ENCODE measurements around the gene SCO1. TPM values are rescaled to one million over a fixed set of nuclear protein-coding genes. Genes with fewer than 3 reads are reported as not detected.
"Not testable (repeated sequence)": the region's sequence is repeated elsewhere in the genome, so short reads cannot be mapped to it uniquely, and the experiment has no call there.

The SCO1 gene
- total RNA-seq, 4 donors from 2014 or later, result 15.4 to 29.6 (median 24.1) TPM

GRCh38 chr17:10737168-10737622 lies 39.9 kb upstream of the SCO1 start:
- WGBS, 2 donors (ENCODE audit: low coverage in 1 of 2), result 17 to 22% methylated on average over 4 to 6 of the region's 6 CpGs
- peak; percentile 60 for ATAC-seq
- TF ChIP-seq EP300 (IDR thresholded peaks at IDR 0.05), result no peak
- TF ChIP-seq, protein P1, sequence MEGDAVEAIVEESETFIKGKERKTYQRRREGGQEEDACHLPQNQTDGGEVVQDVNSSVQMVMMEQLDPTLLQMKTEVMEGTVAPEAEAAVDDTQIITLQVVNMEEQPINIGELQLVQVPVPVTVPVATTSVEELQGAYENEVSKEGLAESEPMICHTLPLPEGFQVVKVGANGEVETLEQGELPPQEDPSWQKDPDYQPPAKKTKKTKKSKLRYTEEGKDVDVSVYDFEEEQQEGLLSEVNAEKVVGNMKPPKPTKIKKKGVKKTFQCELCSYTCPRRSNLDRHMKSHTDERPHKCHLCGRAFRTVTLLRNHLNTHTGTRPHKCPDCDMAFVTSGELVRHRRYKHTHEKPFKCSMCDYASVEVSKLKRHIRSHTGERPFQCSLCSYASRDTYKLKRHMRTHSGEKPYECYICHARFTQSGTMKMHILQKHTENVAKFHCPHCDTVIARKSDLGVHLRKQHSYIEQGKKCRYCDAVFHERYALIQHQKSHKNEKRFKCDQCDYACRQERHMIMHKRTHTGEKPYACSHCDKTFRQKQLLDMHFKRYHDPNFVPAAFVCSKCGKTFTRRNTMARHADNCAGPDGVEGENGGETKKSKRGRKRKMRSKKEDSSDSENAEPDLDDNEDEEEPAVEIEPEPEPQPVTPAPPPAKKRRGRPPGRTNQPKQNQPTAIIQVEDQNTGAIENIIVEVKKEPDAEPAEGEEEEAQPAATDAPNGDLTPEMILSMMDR (IDR thresholded peaks at IDR 0.05), result peak; percentile 63 to 83 (median 71)

DNA sequence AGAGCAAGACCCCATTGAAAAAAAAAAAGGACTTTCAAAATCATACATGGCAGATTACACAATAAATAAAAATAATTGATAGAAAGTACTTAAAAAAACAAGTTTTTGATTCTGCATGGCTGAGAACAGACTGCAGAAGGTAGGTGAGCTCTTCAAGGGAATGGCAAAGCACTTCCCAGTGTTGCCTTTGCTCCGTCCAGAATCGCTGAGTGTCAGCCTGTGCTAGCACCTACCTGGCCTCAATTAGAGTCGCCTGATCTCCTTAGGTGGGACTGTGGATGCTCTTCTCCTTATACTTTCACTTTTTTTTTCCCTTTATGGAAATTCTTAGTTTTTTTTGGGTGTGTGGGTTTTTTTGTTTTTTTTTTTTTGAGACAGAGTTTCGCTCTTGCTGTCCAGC lies 38.5 kb upstream of the SCO1 start:
- Histone ChIP-seq H3K27me3 (no peaks in the 10 kb centered on the region), H3K9me3 (no peaks in the 10 kb centered on the region), H3K4me3 (no peak overlapping the region), H3K4me1 (peaks cover 0 to 14% (median 0%) of the 10 kb centered on the region in 3 donors), H3K27ac (no peak overlapping the region), H3K36me3 (no peaks in the 10 kb centered on the region)
- 85 to 90% methylated on average over 3 to 4 of the region's 4 CpGs for WGBS, 2 donors (ENCODE audit: low coverage in 1 of 2)
- TF ChIP-seq POLR2AphosphoS5 (IDR thresholded peaks at IDR 0.05), result no peak
- no peak for TF ChIP-seq POLR2A (IDR thresholded peaks at IDR 0.05)
- no peak for TF ChIP-seq EP300 (IDR thresholded peaks at IDR 0.05)
- TF ChIP-seq, protein P1 (IDR thresholded peaks at IDR 0.05), result no peak
- ATAC-seq, result no peak

More at GRCh38 chr17:10737168-10737622, 39.9 kb upstream of the SCO1 start:
- no peak overlapping the region for H3K27ac ChIP-seq
- H3K4me3 ChIP-seq, result no peak overlapping the region
- peaks cover 0 to 5% (median 0%) of the 10 kb centered on the region in 3 donors for H3K4me1 ChIP-seq
- H3K9me3 ChIP-seq, result no peaks in the 10 kb centered on the region
- no peaks in the 10 kb centered on the region for H3K36me3 ChIP-seq
- H3K27me3 ChIP-seq, result no peaks in the 10 kb centered on the region

DNA sequence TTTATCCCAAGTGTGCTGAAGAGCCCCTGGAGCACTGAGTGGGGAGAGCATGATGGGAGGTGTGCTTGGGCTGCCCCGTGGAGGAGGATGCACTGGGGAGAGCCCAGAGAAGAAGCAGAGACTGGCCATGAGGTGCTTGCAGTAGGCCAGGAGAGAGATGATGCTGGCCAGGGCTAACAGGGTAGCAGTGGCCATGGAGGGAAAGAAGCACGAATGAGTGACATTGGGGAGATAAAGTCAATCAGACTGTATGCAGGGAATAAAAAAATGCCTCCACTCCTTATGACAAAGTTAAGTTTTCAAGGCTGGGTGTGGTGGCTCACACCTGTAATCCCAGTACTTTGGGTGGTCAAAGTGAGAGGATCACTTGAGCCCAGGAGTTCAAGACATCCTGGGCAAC lies 37.9 kb upstream of the SCO1 start:
- H3K4me3 ChIP-seq, result no peak overlapping the region
- no peak for ATAC-seq
- WGBS, 2 donors (ENCODE audit: low coverage in 1 of 2), result 60 to 63% methylated on average over 2 of the region's 2 CpGs

DNA sequence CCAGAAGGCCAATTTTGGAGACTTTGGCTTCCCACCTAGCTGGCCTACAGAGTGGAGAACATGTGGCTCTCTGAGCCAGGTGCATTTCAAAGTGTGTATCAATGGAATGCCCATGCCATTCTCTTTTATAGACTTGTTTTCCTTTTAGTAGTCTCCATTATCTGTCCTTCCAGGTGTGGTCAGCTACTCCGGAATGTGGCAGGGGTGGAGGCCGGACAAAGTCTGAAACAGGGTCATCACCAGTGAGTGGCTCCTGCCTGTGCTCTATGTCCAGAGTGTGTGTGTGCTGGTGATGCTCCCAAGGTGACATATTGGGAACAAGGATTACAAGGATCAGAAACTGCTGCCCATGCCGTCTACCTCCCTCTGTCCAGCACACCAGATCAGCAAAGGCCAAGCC lies 36.3 kb upstream of the SCO1 start:
- Histone ChIP-seq H3K36me3 (no peaks in the 10 kb centered on the region), H3K4me3 (no peak overlapping the region), H3K9me3 (no peaks in the 10 kb centered on the region), H3K27ac (no peak overlapping the region), H3K27me3 (no peaks in the 10 kb centered on the region), H3K4me1 (peaks cover 0 to 28% (median 0%) of the 10 kb centered on the region in 3 donors)
- no peak for ATAC-seq
- 100% methylated on average over 1 to 3 of the region's 3 CpGs for WGBS, 2 donors (ENCODE audit: low coverage in 1 of 2)
- TF ChIP-seq EP300 (IDR thresholded peaks at IDR 0.05), result no peak
- TF ChIP-seq, protein P1 (IDR thresholded peaks at IDR 0.05), result no peak
- no peak for TF ChIP-seq POLR2A (IDR thresholded peaks at IDR 0.05)
- TF ChIP-seq POLR2AphosphoS5 (IDR thresholded peaks at IDR 0.05), result no peak

More for the DNA sequence above, 37.9 kb upstream of the SCO1 start:
- H3K27me3 ChIP-seq, result no peaks in the 10 kb centered on the region
- H3K9me3 ChIP-seq, result no peaks in the 10 kb centered on the region
- TF ChIP-seq POLR2A (IDR thresholded peaks at IDR 0.05) (no peak), POLR2AphosphoS5 (IDR thresholded peaks at IDR 0.05) (no peak), EP300 (IDR thresholded peaks at IDR 0.05) (no peak)
- TF ChIP-seq, protein P1 (IDR thresholded peaks at IDR 0.05), result no peak
- H3K36me3 ChIP-seq, result no peaks in the 10 kb centered on the region
- H3K27ac ChIP-seq, result no peak overlapping the region
- peaks cover 0 to 20% (median 0%) of the 10 kb centered on the region in 3 donors for H3K4me1 ChIP-seq

- not testable (repeated sequence) for H3K36me3 ChIP-seq, H3K9me3 ChIP-seq, H3K4me3 ChIP-seq, H3K27me3 ChIP-seq, ATAC-seq, H3K27ac ChIP-seq
- peaks cover 0 to 26% (median 0%) of the 10 kb centered on the region in 3 donors for H3K4me1 ChIP-seq
- 100% methylated on average over 2 of the region's 6 CpGs; no CpG with 5 or more reads in 1 of the 2 donors for WGBS, 2 donors (ENCODE audit: low coverage in 1 of 2)
These were observed 34.8 kb upstream of the SCO1 start for GRCh38 chr17:10732121-10732520.

All from gastroesophageal sphincter (tissue), 4 donors.